Kidney (tissue), 14 donors: Measurements from ENCODE around the gene SMIM30. TPM values are rescaled to one million over a fixed set of nuclear protein-coding genes. Genes with fewer than 3 reads are reported as not detected.

Source experiments
- DNase-seq, 5 donors: peaks; one replicate each; pipeline ENCODE4 v3.0.0-alpha.2; 2013 to 2020
- FAIRE-seq: peaks from 2 replicates; lab custom pipeline; 2012; peaks lifted over from hg19 to GRCh38; lab: Jason Lieb, UNC
- H3K27ac ChIP-seq, 2 donors: one replicate each; pipeline ENCODE4 v1.7.0; 2013; ENCODE audit warnings: low read depth in 2 of 2, low read length in 2 of 2, inconsistent platforms in 1 of 2
- H3K27me3 ChIP-seq: one replicate; pipeline ENCODE4 v1.7.1; 2013; ENCODE audit warnings: low read length, inconsistent platforms; ENCODE audit not compliant: control insufficient read depth, insufficient read depth
- H3K36me3 ChIP-seq, 3 donors: one replicate each; pipeline versions ENCODE4 v1.7.0 to v1.7.1; 2013; ENCODE audit warnings: low read length in 3 of 3, control low read depth in 1 of 3, inconsistent platforms in 1 of 3; ENCODE audit not compliant: insufficient read depth in 3 of 3, control insufficient read depth in 2 of 3
- H3K4me1 ChIP-seq, 3 donors: one replicate each; pipeline versions ENCODE4 v1.7.0 to v1.7.1; 2013; ENCODE audit warnings: low read length in 3 of 3, inconsistent platforms in 1 of 3, low read depth in 1 of 3; ENCODE audit not compliant: control insufficient read depth in 2 of 3, insufficient read depth in 2 of 3
- H3K4me3 ChIP-seq, 3 donors: one replicate each; pipeline versions ENCODE4 v1.7.0 to v1.8.1; 2013; ENCODE audit warnings: low read length in 3 of 3, control low read depth in 1 of 3, inconsistent platforms in 1 of 3
- H3K9ac ChIP-seq, 3 donors: one replicate each; pipeline versions ENCODE4 v1.7.0 to v1.7.1; 2013; ENCODE audit warnings: low read length in 3 of 3, control low read depth in 1 of 3, inconsistent platforms in 1 of 3
- H3K9me3 ChIP-seq, 3 donors: one replicate each; pipeline versions ENCODE4 v1.7.0 to v1.7.1; 2013; ENCODE audit warnings: low read length in 3 of 3, control low read depth in 1 of 3, inconsistent platforms in 1 of 3; ENCODE audit not compliant: control insufficient read depth in 2 of 3, insufficient read depth in 1 of 3
- CTCF ChIP-seq: IDR thresholded peaks from 3 replicates; pipeline ENCODE4 v1.5.1; 2012; ENCODE audit warnings: mild to moderate bottlenecking, moderate library complexity, borderline replicate concordance; ENCODE audit not compliant: insufficient read depth; ENCODE audit errors: extremely low read depth
- intact Hi-C: fragments of 100-400 bp; cut with DNase I; formaldehyde crosslinking; loops from one replicate; pipeline ENCODE4 v1.11.1; 2022
- polyA plus RNA-seq: library from polyadenylated mRNA; stranded (reverse); fragments of 350-450 nt; fragmentation: Illumina TruSeq; extraction: RNeasy Lipid Tissue Mini Kit (QIAGEN cat#74804); gene quantifications from one replicate; pipeline ENCODE4 v1.2.3, GENCODE V29; 2014; ENCODE audit warnings: low read depth, low replicate concordance; ENCODE audit not compliant: insufficient read depth
- total RNA-seq: library from RNA; stranded (reverse); fragmentation: NEBNext Ultra II Directional; extraction: Animal tissue kit (Norgen Biotek cat#: 25700); gene quantifications from one replicate; pipeline ENCODE4 v1.2.1, GENCODE V29; 2021
- donor health status: control.
- donor health status: control.
- donor health status: control.
- donor health status: control.
- donor health status: control.
- donor health status: DM: yes; HTN: yes; CAD: no.
- donor health status: Normal renal cell carcinoma (clear cell type).

SMIM30 gene
- total and polyA plus RNA-seq, 2 donors from 2014 or later = 42.9 to 102 TPM

- Histone ChIP-seq H3K36me3 (no peaks in the 10 kb centered on the region), H3K4me3 (no peak overlapping the region), H3K9me3 (no peaks in the 10 kb centered on the region), H3K9ac (no peak overlapping the region), H3K4me1 (no peaks in the 10 kb centered on the region), H3K27me3 (no peaks in the 10 kb centered on the region), H3K27ac (no peak overlapping the region)
- intact Hi-C loops = no loop called here
- no peak for FAIRE-seq
- TF ChIP-seq CTCF = no peak
- DNase-seq = no peak
These were observed 22.6 kb upstream of the SMIM30 start for GRCh38 chr7:113140956-113141355.

- DNase-seq (no peak), FAIRE-seq (no peak)
- Histone ChIP-seq H3K27ac (no peak overlapping the region), H3K4me1 (no peaks in the 10 kb centered on the region), H3K36me3 (no peaks in the 10 kb centered on the region), H3K9me3 (no peaks in the 10 kb centered on the region), H3K9ac (no peak overlapping the region), H3K4me3 (no peak overlapping the region), H3K27me3 (no peaks in the 10 kb centered on the region)
- no peak for TF ChIP-seq CTCF
- intact Hi-C loops = no loop called here
These were observed 18.9 kb upstream of the SMIM30 start for GRCh38 chr7:113137241-113137640.

- no peak for TF ChIP-seq CTCF
- no peaks in the 10 kb centered on the region for H3K4me1 ChIP-seq
- no peak overlapping the region for H3K27ac ChIP-seq
- intact Hi-C loops = no loop called here
- DNase-seq = no peak
- H3K36me3 ChIP-seq = no peaks in the 10 kb centered on the region
- H3K27me3 ChIP-seq = no peaks in the 10 kb centered on the region
- no peaks in the 10 kb centered on the region for H3K9me3 ChIP-seq
- no peak overlapping the region for H3K4me3 ChIP-seq
- no peak for FAIRE-seq
- H3K9ac ChIP-seq = no peak overlapping the region
These were observed 15.7 kb upstream of the SMIM30 start for GRCh38 chr7:113134025-113134424.

- H3K27me3 ChIP-seq = no peaks in the 10 kb centered on the region
- intact Hi-C loops = no loop called here
- no peak overlapping the region for H3K4me3 ChIP-seq
- DNase-seq (no peak), FAIRE-seq (no peak)
- H3K27ac ChIP-seq = no peak overlapping the region
- no peaks in the 10 kb centered on the region for H3K9me3 ChIP-seq
- TF ChIP-seq CTCF = no peak
- no peak overlapping the region for H3K9ac ChIP-seq
- H3K36me3 ChIP-seq = no peaks in the 10 kb centered on the region
- H3K4me1 ChIP-seq = no peaks in the 10 kb centered on the region
These were observed 13.0 kb upstream of the SMIM30 start for GRCh38 chr7:113131367-113131766.
